GM18498 (cell line): ENCODE results near the gene OR10H5.
"Not testable (repeated sequence)": the region's sequence is repeated elsewhere in the genome, so short reads cannot be mapped to it uniquely, and the experiment has no call there.

Experiments
- ATAC-seq: cut with Tn5 transposase; IDR thresholded peaks from one replicate; pipeline ENCODE4 v1.9.1; 2021; ENCODE audit warnings: mild to moderate bottlenecking, moderate library complexity; ENCODE audit not compliant: unreplicated experiment

OR10H5 gene, protein sequence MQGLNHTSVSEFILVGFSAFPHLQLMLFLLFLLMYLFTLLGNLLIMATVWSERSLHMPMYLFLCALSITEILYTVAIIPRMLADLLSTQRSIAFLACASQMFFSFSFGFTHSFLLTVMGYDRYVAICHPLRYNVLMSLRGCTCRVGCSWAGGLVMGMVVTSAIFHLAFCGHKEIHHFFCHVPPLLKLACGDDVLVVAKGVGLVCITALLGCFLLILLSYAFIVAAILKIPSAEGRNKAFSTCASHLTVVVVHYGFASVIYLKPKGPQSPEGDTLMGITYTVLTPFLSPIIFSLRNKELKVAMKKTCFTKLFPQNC

DNA sequence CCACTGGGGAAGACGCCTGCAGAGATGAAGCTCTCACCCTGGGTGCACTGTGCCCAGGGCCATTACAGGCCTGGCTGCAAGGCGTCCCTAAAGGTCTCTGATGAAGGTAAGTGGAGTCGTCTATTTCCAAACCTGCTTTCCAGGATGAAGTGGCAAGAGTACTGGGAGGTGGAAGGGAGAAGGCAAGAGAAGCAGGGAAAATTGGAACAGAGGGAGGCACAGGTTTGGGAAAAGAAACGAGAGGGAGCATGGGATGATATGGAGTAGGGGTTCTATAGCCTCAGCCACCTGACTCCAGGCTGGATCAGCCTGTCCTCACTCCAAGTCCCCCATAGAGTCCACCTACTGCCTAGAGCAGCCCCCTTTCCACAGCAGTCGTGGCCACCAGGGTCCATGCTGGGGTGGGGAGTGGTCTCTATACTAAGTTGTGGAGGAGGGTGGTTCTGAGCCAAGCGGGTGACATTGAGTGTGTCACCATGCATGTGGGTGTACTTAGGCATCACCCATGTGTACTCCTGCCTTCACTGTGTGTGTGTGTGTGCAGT lies at the start of gene OR10H5:
OR10H5 (plus strand) TSS at position 51 of the 545 bp plus-strand sequence. CDS start 6,388 bp downstream, outside the sequence.
- ATAC-seq, result no peak

DNA sequence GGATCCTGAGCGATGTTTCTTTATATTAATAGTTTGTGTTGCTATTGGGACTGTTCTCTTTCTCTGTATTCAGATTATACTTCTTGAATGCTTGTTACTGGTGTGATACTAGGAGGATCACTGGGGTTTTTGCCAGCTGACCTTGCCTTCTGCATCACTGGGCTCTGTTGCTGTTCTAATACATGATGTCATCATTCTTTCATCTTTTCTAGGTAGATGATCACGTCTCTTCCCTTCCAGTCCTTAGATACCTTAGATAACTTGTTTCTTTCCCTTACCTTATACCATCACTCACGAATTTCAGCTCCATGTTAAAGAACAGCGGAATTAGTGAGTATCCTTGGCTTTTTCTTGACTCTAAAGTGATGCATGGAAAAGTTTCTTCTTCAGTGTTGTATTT lies 49.7 kb upstream of the OR10H5 start, which contains the start of gene OR10H3:
OR10H3 (plus strand) TSS at position 264 of the 400 bp plus-strand sequence. CDS start 3,408 bp downstream, outside the sequence.
- ATAC-seq, result no peak

DNA sequence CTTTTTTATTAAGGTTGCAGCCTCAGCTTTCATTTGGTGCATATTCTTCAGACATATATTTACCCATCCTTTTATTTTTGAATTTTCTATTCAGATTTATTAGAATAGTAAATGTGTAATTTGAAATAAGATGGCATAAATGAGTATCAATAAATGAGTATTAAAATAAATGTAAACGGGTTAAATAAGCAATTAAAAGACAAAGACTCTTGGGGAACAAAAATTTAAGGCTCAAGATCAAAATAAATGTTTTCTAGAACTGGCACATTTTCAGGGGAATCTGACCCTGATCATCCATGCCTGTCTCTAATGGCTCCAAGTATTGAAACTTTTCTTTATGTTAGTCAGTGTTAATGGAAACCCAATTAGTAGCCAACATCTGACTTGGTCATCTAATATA lies 46.7 kb upstream of the OR10H5 start:
- ATAC-seq, result no peak

DNA sequence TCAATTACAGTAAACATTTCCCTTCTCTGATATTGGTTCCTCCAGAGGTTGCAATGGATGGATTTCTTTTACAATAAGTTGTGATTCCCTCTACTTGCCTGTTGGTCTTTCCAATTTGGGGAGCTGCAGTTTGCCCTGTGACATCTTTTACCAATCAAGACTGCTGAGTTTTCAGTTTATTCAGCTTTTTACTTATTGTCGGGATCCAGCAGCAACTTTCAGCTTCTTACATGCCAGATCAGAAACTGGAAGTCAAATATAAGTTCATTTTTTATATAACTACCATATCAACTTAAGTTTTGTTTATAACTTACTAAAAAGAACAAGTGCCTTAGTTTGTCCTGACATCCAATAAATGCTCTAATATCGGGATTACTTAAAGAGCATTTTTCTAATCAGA lies 39.2 kb upstream of the OR10H5 start:
- no peak for ATAC-seq

DNA sequence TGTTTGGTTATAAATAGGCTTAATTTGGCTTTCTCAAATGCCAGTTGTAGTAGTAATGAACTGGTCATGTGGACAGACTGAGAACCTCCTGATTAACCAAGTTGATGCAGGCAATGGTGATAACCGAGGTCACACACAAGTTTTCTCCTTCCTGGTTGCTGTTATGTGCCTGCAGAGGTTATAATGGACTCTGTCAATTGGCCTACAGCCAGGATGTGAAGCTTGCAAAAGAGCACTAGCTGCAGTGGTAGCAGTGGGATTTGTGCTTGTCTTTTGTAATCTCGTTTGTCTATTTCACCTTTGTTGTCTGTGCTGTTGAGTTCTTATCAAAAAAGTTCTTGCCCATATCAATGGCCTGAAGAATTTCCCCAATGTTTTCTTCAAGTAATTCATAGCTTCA lies 29.1 kb upstream of the OR10H5 start:
- no peak for ATAC-seq

DNA sequence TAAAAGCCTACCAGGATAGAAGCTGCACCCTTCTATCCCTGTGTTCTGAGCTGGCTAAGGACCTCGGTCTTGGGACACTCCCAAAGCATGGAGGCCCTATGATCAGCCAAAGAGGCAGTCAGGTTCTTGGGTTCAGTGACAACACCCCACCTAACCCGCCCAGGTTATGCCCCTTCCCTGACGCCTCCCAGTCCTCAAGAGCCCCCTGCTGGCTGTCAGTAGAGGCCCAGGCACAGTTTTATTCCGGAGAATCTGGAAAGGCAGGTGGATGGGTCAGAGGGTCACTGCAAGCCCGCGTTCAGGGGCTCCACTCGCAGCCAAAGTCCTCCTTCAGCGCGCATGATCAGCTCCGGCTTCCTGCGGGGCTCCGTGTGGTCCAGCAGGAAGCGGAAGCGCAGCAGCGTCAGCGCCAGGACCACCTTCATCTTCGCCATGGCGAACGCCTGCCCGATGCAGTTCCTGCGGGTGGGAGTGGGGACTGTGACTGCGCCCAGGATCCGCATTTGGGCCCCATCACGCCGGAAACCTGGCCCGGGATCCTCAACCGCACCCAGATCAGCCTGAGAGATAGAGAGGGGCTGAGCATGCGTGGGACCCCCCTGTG lies 27.4 kb upstream of the OR10H5 start:
- no peak for ATAC-seq

DNA sequence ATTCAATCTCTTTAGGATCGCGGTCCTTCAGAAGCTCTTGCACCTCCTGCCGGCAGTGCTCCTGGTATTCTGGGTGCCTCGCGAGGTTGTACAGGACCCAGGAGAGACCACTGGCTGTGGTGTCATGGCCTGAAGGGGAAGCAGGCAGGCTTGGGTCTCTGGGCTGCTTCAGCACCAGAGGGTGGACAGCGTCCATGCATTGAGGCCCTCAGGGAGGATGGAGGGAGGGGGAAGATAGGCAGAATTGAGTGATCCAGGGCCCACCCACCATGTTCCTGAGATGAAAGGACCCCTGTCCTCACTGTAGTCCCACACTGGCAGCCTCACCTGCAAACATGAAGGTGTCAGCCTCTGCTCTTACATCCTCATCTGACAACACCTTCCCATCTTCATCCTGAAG lies 17.9 kb upstream of the OR10H5 start:
- ATAC-seq, result no peak

DNA sequence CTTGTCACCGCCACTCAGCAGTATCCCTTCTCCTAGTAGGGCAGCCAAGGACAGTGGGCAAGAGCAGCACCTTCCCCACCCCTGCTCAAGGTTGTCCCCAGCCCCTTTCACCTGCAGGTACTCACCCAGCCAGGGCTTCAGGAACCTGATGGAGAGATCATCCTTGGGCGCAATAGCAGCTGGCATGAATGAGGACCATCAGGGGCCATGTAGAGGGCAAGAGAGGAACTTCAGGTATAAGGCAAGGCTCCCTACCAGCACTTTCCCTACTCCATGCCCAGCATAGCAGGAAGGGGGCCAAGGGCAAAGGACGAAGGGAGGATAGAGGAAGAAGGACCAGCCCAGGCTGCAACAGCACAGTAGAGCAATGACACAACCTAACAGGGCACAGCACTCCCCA lies 13.3 kb upstream of the OR10H5 start:
- ATAC-seq, result not testable (repeated sequence)

DNA sequence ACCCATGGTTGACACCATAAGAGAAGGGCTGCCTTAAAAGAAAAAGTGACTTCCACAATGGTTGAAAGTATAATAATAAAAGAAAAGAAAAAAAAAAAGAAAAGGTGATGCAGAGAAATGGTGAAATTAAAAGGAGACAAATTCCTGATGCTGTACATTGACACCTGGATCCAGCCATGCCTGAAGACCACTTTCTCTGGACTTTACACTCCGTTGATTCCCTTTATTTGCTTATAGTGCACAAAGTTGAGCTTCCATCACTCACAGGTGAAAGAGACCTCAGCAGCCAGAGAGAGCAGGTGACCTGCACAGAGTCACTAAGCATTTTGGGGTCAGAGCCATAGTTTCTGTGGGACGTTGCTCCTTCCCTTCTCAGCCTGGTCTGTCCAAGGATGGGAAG lies 12.2 kb upstream of the OR10H5 start:
- no peak for ATAC-seq

DNA sequence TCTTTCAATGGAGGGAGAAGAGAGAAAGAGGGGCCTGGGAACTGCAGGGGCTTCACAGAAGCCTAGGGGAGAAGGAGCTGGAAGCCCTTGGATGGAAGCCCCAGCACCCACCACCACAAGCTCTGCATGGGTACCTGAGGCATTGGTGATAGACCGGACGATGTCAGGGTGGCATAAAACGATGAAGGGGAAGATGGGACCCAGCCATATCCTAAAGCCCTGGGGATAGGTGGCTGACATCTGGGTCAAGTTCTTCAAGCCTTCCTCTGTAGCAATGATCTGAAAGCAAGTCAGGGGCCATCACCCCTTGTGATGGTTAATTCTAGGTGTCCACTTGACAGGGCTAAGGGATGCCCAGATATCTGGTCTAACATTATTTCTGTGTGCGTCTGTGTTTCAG lies 11.2 kb upstream of the OR10H5 start:
- no peak for ATAC-seq

DNA sequence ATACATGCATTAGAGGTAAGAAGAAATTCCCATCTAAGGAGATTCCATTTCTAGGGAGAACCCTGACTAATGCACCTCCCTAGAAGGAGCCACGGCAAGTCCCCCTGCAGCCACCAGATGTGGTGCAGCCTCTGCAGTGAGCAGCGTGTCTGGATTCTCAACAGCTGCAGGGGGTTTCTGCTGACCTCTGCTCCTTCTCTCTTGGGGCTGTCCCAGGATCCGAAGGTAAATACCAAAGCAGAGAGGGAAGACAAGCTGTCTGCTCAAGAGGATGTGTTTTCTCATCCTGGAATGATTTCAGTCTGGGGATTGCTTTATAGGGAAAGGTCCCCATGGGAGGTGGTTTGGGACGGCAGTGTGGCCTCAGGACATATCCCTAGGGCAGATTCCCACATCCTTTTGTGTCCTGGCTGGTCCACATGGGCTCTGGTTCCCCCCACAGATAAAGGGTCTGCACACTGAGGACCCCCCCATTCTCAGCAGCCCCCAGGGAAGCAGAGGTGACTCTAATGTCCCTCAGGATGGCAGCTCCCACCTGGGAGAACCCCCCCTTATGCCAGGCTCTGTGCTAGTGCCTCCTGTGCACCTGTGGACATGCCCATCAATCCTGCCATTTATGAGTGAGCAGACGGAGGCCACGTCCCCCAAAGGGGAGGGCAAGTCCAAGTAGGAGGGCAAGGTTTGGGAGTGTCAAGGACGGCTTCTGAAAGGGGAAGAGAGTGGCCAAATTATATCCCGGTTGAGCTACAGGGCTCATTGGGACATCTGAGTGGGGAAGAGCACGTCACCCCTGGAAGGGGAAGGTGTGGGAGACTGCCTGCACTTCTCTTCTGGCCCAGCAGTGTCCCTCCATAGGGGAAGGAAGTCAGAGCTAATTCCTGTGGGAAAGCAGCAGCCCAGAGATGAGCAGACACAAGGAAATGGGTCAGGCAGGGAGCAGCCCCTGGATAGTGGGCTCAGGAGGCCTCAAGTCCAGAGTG lies 10.2 kb upstream of the OR10H5 start:
- no peak for ATAC-seq

DNA sequence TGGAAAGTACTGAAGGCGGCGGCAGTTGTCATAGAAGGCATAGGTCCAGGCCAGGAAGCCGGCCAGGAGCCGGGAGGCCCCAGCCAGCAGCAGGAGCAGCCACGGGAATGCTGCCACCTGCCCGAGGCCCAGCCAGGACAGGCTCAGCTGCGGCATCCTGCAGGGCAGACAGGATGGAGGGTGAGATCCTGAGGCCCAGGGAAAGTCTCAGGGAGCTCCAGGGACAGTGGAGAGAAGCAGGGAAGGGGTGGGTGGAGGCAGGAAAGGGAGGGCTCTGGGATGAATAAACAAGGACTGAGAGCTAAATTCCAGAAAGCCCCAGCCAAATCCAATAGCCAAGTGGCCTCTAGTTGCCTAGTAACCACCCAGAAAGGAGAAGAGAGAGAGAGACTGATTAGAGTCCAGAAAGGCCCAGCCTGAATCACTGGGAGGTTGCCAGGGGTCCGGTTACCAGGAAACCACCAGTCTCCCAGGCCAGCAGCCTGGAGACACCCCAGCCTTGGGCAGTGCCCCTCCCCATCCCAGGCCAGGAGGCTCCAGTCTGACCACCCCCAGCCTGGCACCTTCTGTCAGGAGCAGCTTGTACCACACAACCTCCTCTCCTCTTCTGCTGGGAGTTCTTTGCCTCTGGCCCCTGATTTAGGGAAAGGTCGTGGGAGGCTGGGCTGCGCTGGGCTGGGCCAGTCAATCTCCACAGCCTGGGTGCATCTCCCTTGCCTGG lies 7.5 kb upstream of the OR10H5 start:
- ATAC-seq, result no peak

DNA sequence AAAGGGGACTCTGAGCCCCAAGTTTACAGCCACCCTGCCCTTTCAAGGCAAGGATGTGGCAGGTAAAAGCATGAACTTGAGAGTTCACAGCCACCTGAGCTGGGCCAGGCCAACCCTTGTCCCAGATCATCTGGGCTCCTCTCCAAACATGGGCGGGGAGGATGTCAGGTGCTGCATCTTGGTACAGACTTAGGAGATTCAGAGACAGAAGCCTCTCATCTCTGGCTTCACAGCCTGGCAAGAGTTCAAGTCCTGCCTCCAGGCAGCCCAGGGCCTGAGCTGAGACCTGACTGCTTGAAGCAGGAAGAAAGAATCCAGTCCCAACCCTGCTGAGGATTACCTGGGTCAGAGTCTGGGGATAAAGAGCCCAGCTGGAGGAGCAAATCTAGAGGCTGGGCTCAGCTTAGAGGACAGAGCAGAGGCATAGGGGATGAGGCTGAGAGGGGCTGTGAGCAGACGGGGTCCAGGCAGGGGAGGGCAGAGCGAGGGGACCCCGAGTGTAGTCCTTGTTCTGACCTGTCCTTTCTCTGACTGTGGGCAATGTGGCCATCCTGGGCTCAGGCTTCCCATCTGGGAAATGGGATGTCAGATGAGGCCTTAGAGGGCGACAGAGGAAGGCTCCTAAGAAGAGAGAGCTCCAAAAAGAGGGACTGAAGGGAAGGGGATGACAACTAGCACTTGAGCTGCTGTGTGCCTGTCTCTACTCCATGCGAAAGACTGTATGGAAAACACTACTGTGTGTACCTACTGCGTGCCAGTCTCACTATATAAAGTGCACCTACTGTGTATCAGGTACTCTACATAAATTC lies 6.6 kb upstream of the OR10H5 start:
- no peak for ATAC-seq

DNA sequence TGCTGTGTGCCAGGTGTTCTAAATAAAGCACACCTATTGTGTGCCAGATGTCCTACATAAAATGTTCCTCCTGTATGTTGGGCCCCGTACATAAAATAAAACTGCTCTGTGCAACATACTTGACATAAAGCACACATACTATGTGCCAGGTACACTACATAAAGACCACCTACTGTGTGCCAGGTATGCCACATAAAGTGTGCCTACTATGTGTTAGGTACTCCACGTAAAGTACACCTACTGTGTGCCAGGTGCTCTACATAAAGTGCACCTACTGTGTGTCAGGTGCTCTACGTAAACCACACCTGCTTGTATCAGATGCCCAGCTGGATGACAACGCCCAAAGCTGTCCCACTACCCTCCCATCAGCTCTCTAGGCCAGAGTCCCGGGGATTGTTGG lies 5.8 kb upstream of the OR10H5 start:
- ATAC-seq, result no peak

DNA sequence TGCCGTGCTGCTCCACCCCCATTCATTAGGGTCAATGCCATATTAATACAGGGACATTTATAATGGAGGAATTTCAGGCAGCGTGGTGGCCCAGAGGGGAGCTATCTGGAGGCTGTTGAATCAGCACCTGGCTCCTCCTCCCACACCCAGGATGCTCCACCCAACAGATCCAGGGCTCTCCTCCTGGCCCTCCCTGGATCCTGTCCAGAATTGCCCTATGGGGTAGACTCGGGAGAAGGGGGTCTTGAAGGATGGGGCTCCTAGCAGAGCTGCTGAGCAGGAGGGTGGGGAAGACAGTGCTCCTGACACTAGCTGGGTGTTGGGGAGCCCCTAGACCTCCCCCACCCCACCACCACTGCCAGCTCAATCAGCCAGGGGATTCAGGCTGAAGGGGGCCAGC lies 5.2 kb upstream of the OR10H5 start:
- ATAC-seq, result no peak

DNA sequence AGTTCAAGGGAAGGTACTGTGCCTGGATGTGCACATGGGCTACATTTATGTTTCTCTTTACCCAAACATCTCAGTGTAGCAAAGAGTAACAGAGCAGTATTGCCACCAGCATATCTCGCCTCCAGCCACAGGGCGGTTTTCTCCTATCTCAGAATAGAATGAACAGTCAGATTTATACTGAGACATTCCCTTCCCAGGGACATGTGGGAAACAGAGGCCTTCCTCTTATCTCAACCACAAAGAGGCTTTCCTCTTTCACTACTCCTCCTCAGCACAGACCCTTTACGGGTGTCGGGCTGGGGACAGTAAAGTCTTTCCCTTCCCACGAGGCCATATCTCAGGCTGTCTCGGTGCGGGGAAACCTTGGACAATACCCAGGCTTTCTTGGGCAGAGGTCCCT lies 4.6 kb upstream of the OR10H5 start:
- not testable (repeated sequence) for ATAC-seq

DNA sequence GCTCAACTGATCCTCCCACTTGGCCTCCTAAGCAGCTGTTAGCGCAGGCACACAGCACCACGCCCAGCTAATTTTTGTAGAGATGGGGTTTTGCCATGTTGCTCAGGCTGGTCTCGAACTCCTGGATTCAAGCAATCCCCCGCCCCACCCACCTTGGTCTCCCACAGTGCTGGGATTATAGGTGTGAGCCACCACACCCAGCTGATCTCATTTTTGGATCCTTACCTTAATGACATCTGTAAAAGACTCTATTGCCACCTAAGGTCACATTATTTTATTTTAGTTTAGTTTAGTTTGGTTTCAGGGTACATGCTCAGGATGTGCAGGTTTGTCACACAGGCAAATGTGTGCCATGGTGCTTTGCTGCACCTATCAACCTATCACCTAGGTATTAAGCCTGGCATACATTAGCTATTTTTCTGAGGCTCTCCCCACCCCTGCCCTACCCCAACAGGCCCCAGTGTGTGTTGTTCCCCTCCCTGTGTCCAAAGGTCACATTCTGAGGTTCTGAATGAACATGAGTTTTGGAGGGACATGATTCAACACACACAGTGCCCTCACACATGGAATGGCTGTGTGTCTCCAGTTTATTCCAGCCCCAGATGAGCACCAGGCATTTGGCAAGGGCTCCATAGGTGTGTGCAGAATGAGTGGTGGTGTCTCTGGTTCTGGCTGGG lies 1.3 kb downstream of the OR10H5 start:
- no peak for ATAC-seq

DNA sequence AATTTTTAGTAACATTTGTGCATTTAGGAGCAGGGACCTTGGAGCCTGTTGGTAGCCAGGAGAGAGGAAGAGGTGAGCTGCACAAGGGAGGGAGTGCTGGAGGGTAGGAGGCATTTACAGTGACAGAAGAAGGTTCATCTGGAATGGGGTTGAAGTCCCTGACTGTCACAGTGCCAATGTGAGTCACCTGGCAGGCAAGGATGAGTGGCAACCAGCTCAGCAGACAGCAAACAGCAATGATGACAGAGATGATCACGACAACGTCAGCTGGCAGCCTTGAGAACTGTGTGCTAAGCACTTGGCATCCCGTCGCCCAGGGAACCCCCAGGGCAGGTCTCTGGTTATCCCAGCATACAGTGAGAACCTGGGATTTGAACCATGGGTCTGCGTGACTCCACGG lies 2.6 kb downstream of the OR10H5 start:
- ATAC-seq, result no peak

DNA sequence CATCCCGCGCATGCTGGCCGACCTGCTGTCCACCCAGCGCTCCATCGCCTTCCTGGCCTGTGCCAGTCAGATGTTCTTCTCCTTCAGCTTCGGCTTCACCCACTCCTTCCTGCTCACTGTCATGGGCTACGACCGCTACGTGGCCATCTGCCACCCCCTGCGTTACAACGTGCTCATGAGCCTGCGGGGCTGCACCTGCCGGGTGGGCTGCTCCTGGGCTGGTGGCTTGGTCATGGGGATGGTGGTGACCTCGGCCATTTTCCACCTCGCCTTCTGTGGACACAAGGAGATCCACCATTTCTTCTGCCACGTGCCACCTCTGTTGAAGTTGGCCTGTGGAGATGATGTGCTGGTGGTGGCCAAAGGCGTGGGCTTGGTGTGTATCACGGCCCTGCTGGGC lies 6.8 kb downstream of the OR10H5 start:
- ATAC-seq, result not testable (repeated sequence)
